ENCODE data around the gene GMCL1.
"Not testable (repeated sequence)": the region's sequence is repeated elsewhere in the genome, so short reads cannot be mapped to it uniquely, and the experiment has no call there.

The GMCL1 gene

DNA sequence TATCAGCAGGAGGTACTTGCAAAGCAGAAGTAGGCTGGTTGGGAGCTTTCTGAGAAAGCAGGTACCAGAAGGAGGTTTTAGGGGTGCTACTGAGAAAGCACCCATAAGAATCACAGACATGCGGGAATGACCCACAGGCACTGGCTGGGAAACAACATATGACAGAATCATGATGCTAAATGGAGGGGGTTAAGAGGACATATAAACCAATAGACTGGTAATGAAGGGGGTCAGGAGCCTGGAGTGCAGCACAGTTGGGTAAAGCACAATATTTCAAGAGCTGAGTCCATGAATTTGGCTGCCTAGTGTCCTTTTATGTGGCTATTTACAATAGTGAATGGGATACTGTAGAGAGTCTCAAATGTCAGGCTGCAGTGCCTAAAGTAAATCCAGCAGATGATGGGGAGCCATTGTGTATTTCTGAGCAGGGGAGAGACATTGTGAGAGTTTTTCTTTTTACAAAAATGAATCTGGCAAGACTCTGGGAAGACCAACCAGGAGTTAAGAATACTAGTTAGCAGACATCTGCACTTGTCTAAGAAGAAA is 27.6 kb upstream of the GMCL1 start:
- no peaks in the 10 kb centered on the region for H3K27me3 ChIP-seq
- no peak overlapping the region for H3K4me3 ChIP-seq (ENCODE audit: low read depth in 1 of 2, low read length in 1 of 2)
- TF ChIP-seq, protein P1, sequence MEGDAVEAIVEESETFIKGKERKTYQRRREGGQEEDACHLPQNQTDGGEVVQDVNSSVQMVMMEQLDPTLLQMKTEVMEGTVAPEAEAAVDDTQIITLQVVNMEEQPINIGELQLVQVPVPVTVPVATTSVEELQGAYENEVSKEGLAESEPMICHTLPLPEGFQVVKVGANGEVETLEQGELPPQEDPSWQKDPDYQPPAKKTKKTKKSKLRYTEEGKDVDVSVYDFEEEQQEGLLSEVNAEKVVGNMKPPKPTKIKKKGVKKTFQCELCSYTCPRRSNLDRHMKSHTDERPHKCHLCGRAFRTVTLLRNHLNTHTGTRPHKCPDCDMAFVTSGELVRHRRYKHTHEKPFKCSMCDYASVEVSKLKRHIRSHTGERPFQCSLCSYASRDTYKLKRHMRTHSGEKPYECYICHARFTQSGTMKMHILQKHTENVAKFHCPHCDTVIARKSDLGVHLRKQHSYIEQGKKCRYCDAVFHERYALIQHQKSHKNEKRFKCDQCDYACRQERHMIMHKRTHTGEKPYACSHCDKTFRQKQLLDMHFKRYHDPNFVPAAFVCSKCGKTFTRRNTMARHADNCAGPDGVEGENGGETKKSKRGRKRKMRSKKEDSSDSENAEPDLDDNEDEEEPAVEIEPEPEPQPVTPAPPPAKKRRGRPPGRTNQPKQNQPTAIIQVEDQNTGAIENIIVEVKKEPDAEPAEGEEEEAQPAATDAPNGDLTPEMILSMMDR (IDR thresholded peaks at IDR 0.05), result no peak
- H3K36me3 ChIP-seq, result peaks cover 10% of the 10 kb centered on the region
- peaks cover 21 to 30% of the 10 kb centered on the region in 2 experiments for H3K4me1 ChIP-seq (ENCODE audit: control insufficient read depth in 1 of 2, insufficient read depth in 1 of 2, low read depth in 1 of 2, low read length in 1 of 2)
- H3K27ac ChIP-seq, result no peak overlapping the region
- no peaks in the 10 kb centered on the region for H3K9me3 ChIP-seq

DNA sequence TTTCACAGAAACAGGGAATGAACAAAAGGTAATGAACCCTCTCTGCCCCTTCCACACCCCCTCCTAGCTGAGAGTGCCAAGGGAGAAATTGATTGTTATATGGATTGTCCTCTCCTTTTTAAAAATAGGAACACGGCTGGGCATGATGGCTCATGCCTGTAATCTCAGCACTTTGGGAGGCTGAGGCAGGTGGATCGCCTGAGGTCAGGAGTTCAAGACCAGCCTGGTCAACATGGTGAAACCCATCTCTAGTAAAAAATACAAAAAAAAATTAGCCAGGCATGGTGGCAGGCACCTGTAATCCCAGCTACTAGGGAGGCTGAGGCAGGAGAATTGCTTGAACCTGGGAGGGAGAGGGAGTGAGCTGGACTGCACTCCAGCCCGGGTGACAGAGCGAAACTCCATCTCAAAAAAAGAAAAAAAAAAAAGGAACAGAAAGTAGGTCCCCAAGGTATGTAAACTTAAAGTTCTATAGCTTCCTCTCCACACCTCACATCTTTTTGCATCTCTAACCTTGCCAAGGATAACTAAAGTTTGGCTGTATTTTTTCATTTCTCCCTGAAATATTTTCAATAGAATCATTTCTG is 26.6 kb upstream of the GMCL1 start:
- H3K36me3 ChIP-seq, result peaks cover 20% of the 10 kb centered on the region
- H3K9me3 ChIP-seq; H3K4me3 ChIP-seq (ENCODE audit: low read depth in 1 of 2, low read length in 1 of 2); H3K27me3 ChIP-seq: not testable (repeated sequence)
- peak overlapping the region; percentile 54 for H3K27ac ChIP-seq
- peaks cover 21 to 28% of the 10 kb centered on the region in 2 experiments for H3K4me1 ChIP-seq (ENCODE audit: control insufficient read depth in 1 of 2, insufficient read depth in 1 of 2, low read depth in 1 of 2, low read length in 1 of 2)

DNA sequence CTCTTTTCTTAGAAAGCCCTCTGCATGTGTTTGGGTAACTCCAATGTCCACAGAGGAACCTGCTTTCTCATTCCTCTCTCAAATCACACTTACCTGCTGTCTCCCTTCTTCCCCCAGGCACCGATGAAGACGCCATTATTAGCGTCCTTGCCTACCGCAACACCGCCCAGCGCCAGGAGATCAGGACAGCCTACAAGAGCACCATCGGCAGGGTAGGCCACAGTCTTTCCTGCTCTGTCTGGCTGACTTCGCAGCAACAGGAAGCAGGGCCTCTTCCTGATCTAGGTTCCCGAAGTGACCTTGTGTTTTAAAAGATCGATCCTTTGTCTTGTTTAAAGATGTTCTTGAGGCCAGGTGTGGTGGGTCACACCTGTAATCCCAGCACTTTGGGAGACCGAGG is 25.0 kb upstream of the GMCL1 start:
- Histone ChIP-seq H3K36me3 (peaks cover 33% of the 10 kb centered on the region), H3K27me3 (no peaks in the 10 kb centered on the region), H3K9me3 (no peaks in the 10 kb centered on the region), H3K4me3 (ENCODE audit: low read depth in 1 of 2, low read length in 1 of 2) (peak overlapping the region in 1 of 2 experiments; percentile 5), H3K27ac (peak overlapping the region; percentile 73), H3K4me1 (ENCODE audit: control insufficient read depth in 1 of 2, insufficient read depth in 1 of 2, low read depth in 1 of 2, low read length in 1 of 2) (peaks cover 19 to 21% of the 10 kb centered on the region in 2 experiments)
- TF ChIP-seq, protein P1 (IDR thresholded peaks at IDR 0.05), result no peak

DNA sequence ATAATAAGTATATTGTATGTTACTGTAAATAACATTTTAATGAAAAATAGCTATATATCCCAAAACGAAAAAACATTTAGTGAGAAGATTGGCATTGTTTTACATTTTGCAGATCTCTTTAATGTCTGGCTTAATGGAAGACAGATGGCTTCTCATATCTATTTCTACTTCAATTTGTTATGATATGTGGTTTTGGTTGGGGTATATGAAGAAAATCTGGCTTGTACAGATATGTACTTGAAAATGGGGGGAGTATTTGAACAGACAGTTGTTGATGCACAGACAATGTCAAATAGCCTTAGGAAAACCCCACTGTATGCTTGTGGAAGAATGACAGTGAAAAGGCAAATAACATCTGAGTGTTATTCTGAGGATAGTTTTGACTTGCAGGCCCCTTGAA is 23.6 kb upstream of the GMCL1 start:
- peaks cover 46% of the 10 kb centered on the region for H3K36me3 ChIP-seq
- H3K27ac ChIP-seq, result no peak overlapping the region
- peaks cover 19 to 22% of the 10 kb centered on the region in 2 experiments for H3K4me1 ChIP-seq (ENCODE audit: control insufficient read depth in 1 of 2, insufficient read depth in 1 of 2, low read depth in 1 of 2, low read length in 1 of 2)
- no peaks in the 10 kb centered on the region for H3K9me3 ChIP-seq
- TF ChIP-seq, protein P1 (IDR thresholded peaks at IDR 0.05), result no peak
- no peaks in the 10 kb centered on the region for H3K27me3 ChIP-seq
- no peak overlapping the region for H3K4me3 ChIP-seq (ENCODE audit: low read depth in 1 of 2, low read length in 1 of 2)

DNA sequence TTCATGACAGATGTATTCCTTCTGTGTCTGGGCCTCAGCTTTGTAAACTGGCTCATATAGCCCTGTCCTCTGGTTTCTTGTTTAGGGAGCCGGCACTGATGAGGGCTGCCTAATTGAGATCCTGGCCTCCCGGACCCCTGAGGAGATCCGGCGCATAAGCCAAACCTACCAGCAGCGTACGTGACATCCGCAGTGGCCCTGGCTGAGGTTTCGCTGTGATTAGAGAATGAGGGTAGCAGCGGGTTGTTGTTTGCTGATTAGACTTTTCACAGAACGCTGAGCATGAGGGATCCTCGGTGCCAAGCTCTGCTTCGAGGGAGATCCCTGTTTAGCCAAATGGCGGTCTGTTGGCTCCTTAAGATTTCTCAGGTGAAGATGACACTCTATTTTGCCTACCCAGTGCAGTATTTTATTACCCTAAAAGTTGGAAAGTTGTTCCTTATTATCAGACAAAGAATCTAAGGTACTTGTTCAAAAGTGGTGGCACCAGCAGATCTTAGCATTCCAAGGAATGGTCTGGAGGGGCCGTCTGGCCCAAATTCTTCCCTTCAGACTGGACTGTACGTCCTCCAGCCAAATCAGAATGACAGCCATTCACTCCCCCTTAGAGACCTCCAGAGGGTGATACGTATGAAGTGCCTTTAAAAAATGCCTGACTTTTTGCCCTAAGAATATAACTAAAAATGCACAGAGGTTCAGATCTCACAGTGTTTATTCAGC is 21.5 kb upstream of the GMCL1 start:
- Histone ChIP-seq H3K4me3 (ENCODE audit: low read depth in 1 of 2, low read length in 1 of 2) (no peak overlapping the region), H3K27me3 (no peaks in the 10 kb centered on the region), H3K9me3 (no peaks in the 10 kb centered on the region), H3K27ac (no peak overlapping the region), H3K36me3 (peaks cover 55% of the 10 kb centered on the region), H3K4me1 (ENCODE audit: control insufficient read depth in 1 of 2, insufficient read depth in 1 of 2, low read depth in 1 of 2, low read length in 1 of 2) (peaks cover 28 to 31% of the 10 kb centered on the region in 2 experiments)
- TF ChIP-seq, protein P1 (IDR thresholded peaks at IDR 0.05), result no peak

DNA sequence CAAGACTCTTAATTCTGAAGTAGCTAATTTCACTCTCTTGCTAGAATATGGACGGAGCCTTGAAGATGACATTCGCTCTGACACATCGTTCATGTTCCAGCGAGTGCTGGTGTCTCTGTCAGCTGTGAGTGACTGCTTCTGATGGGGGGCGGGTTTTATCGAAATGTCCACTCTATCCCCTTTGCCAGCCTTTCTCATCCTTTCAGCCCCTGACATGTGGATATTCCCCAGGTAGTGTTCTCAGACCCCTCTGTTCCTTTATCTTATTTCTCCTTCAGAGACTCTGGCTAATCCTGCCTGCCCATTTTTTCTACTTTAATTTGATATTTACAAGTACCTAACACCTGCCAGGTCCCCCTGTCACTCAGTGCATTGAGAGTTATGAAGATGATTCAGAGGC is 18.9 kb upstream of the GMCL1 start:
- TF ChIP-seq, protein P1 (IDR thresholded peaks at IDR 0.05), result no peak

More for the DNA sequence above, 18.9 kb upstream of the GMCL1 start:
- H3K36me3 ChIP-seq, result peaks cover 55% of the 10 kb centered on the region
- H3K27ac ChIP-seq, result no peak overlapping the region
- H3K4me3 ChIP-seq (ENCODE audit: low read depth in 1 of 2, low read length in 1 of 2), result no peak overlapping the region
- H3K4me1 ChIP-seq (ENCODE audit: control insufficient read depth in 1 of 2, insufficient read depth in 1 of 2, low read depth in 1 of 2, low read length in 1 of 2), result peaks cover 12 to 13% of the 10 kb centered on the region in 2 experiments
- no peaks in the 10 kb centered on the region for H3K27me3 ChIP-seq
- no peaks in the 10 kb centered on the region for H3K9me3 ChIP-seq

Measured in neutrophil (primary cell).